Esophagus muscularis mucosa (tissue), 3 donors: ENCODE results near the gene DEUP1.

Source experiments
- CTCF ChIP-seq, 3 experiments: fragments of 200-600 bp in 2 of 3; fragments of 450-650 bp in 1 of 3; sonication (generic) in 2 of 3; IDR thresholded peaks; one replicate each; pipeline ENCODE4 v1.5.1; 2017 to 2019; ENCODE audit warnings: antibody characterized with exemption in 3 of 3, mild to moderate bottlenecking in 2 of 3, moderate library complexity in 1 of 3
- POLR2A ChIP-seq: fragments of 450-650 bp; IDR thresholded peaks from one replicate; pipeline ENCODE4 v1.6.1; 2017; ENCODE audit warnings: antibody characterized with exemption, moderate library complexity, mild to moderate bottlenecking, low read depth

GRCh38 chr11:93326681-93327080 lies 3.9 kb upstream of the DEUP1 start:
- no peak for TF ChIP-seq POLR2A
- TF ChIP-seq CTCF (IDR thresholded peaks at IDR 0.05), result no peak
